Measurements from ENCODE around the gene MAPRE2. TPM values are rescaled to one million over a fixed set of nuclear protein-coding genes. Genes with fewer than 3 reads are reported as not detected.
"Not testable (repeated sequence)": the region's sequence is repeated elsewhere in the genome, so short reads cannot be mapped to it uniquely, and the experiment has no call there.

Gene MAPRE2
- total and polyA plus RNA-seq, 7 donors, result 3.3 to 83.4 (median 57.3) TPM

GRCh38 chr18:35106013-35106844 lies 65.0 kb downstream of the MAPRE2 start:
- Histone ChIP-seq H3K27ac (no peak overlapping the region), H3K4me1 (peaks cover 10% of the 10 kb centered on the region), H3K9me3 (peaks cover 1% of the 10 kb centered on the region), H3K27me3 (ENCODE audit: insufficient read depth in 3 of 3, low read length in 2 of 3) (no peaks in the 10 kb centered on the region), H3K4me3 (no peak overlapping the region), H3K36me3 (ENCODE audit: insufficient read depth in 1 of 2, low read depth in 1 of 2) (peaks cover 4 to 20% of the 10 kb centered on the region in 2 donors)
- no peak for TF ChIP-seq CTCF (IDR thresholded peaks at IDR 0.05)
- ATAC-seq, result no peak
- WGBS, 3 donors, result 73 to 87% (median 74%) methylated on average over 4 of the region's 4 CpGs
- no peak for DNase-seq
- intact Hi-C loops (cut with DNase I), result no loop called here

GRCh38 chr18:35106845-35107148 lies 65.6 kb downstream of the MAPRE2 start:
- Histone ChIP-seq H3K36me3 (ENCODE audit: insufficient read depth in 1 of 2, low read depth in 1 of 2) (peaks cover 4 to 14% of the 10 kb centered on the region in 2 donors), H3K4me1 (peaks cover 10% of the 10 kb centered on the region)
- TF ChIP-seq CTCF (IDR thresholded peaks at IDR 0.05), result no peak

DNA sequence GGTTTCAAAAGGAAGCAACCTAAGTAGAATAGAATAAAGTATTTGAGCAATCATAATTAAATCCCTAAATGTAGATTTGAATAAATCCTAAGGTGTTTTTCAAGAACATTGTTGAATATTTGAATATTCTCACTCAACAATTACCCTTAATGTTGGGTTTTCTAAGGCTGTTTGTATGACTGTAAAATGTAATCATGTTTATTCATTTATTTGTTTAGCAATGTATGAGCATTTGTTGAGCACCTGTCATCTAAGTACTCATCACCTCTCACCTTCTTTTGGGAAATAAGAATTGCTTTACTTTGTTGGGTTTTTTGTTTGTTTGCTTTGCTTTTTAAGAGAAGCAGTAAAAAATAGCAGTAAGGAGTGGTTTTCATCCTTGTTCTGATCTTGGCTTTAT lies 66.0 kb downstream of the MAPRE2 start:
- no peak for DNase-seq
- peaks cover 10% of the 10 kb centered on the region for H3K4me1 ChIP-seq
- no peak overlapping the region for H3K4me3 ChIP-seq
- ATAC-seq, result no peak
- intact Hi-C loops (cut with DNase I), result no loop called here
- H3K27ac ChIP-seq, result no peak overlapping the region
- peaks cover 0 to 10% of the 10 kb centered on the region in 2 donors for H3K36me3 ChIP-seq (ENCODE audit: insufficient read depth in 1 of 2, low read depth in 1 of 2)
- TF ChIP-seq CTCF (IDR thresholded peaks at IDR 0.05), result no peak
- peaks cover 5% of the 10 kb centered on the region for H3K9me3 ChIP-seq
- no peaks in the 10 kb centered on the region for H3K27me3 ChIP-seq (ENCODE audit: insufficient read depth in 3 of 3, low read length in 2 of 3)

More at GRCh38 chr18:35106845-35107148, 65.6 kb downstream of the MAPRE2 start:
- WGBS, 3 donors, result 79 to 82% (median 79%) methylated on average over 2 of the region's 2 CpGs
- no peak overlapping the region for H3K4me3 ChIP-seq
- no peak overlapping the region for H3K27ac ChIP-seq
- H3K27me3 ChIP-seq (ENCODE audit: insufficient read depth in 3 of 3, low read length in 2 of 3), result no peaks in the 10 kb centered on the region
- DNase-seq, result no peak
- intact Hi-C loops (cut with DNase I), result no loop called here
- H3K9me3 ChIP-seq, result peaks cover 5% of the 10 kb centered on the region
- ATAC-seq, result no peak

DNA sequence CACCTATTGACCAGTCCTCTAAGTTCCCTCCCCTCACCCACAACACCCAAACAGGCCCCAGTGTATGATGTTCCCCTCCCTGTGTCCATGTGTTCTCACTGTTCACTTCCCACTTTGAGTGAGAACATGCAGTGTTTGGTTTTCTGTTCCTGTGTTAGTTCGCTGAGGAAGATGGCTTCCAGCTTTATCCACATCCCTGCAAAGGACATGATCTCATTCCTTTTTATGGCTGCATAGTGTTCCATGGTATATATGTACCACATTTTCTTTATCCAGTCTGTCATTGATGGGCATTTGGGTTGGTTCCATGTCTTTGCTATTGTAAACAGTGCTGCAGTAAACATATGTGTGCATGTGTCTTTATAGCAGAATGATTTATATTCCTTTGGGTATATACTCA lies 66.9 kb downstream of the MAPRE2 start:
- H3K4me1 ChIP-seq; ATAC-seq; intact Hi-C loops (cut with DNase I); DNase-seq; H3K4me3 ChIP-seq; H3K9me3 ChIP-seq; H3K27me3 ChIP-seq (ENCODE audit: insufficient read depth in 3 of 3, low read length in 2 of 3); H3K36me3 ChIP-seq (ENCODE audit: insufficient read depth in 1 of 2, low read depth in 1 of 2); H3K27ac ChIP-seq: not testable (repeated sequence)
- 97 to 100% (median 100%) methylated on average over 1 of the region's 1 CpG for WGBS, 3 donors

DNA sequence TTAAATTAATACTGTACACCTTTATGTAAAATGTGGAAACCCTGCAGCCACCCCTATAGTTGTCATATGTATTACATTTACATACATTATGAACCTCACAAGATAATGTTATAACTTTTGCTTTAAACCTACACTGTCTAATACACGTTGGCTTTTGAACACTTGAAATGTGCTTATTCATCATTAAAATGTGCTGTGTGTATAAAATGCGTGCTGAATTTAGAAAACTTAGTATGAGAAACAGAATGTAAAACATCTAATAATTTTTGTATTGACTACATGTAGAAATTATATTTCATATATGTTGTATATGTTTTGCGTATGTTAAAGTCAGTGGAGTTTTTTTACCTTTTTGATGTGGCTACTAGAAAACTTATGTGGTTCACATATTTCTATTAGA lies 68.8 kb downstream of the MAPRE2 start:
- intact Hi-C loops (cut with DNase I), result loop anchor here in 1 of 2 donors (10.0 kb wide), 1 partner anchor 225 kb away; no protein-coding TSS in a partner anchor
- H3K36me3 ChIP-seq (ENCODE audit: insufficient read depth in 1 of 2, low read depth in 1 of 2), result no peaks in the 10 kb centered on the region
- H3K27me3 ChIP-seq (ENCODE audit: insufficient read depth in 3 of 3, low read length in 2 of 3), result no peaks in the 10 kb centered on the region
- DNase-seq (no peak), ATAC-seq (no peak)
- H3K4me1 ChIP-seq, result peaks cover 6% of the 10 kb centered on the region
- H3K9me3 ChIP-seq, result peaks cover 5% of the 10 kb centered on the region
- no peak overlapping the region for H3K27ac ChIP-seq
- TF ChIP-seq CTCF (IDR thresholded peaks at IDR 0.05), result no peak
- WGBS, 3 donors, result 72 to 90% (median 74%) methylated on average over 3 of the region's 3 CpGs
- no peak overlapping the region for H3K4me3 ChIP-seq

Data from psoas muscle (tissue), 8 donors.